GM18498 (cell line): ENCODE data around the gene EMID1.

ENCODE experiments used
- ATAC-seq: cut with Tn5 transposase; IDR thresholded peaks from one replicate; pipeline ENCODE4 v1.9.1; 2021; ENCODE audit warnings: mild to moderate bottlenecking, moderate library complexity; ENCODE audit not compliant: unreplicated experiment

Gene EMID1

DNA sequence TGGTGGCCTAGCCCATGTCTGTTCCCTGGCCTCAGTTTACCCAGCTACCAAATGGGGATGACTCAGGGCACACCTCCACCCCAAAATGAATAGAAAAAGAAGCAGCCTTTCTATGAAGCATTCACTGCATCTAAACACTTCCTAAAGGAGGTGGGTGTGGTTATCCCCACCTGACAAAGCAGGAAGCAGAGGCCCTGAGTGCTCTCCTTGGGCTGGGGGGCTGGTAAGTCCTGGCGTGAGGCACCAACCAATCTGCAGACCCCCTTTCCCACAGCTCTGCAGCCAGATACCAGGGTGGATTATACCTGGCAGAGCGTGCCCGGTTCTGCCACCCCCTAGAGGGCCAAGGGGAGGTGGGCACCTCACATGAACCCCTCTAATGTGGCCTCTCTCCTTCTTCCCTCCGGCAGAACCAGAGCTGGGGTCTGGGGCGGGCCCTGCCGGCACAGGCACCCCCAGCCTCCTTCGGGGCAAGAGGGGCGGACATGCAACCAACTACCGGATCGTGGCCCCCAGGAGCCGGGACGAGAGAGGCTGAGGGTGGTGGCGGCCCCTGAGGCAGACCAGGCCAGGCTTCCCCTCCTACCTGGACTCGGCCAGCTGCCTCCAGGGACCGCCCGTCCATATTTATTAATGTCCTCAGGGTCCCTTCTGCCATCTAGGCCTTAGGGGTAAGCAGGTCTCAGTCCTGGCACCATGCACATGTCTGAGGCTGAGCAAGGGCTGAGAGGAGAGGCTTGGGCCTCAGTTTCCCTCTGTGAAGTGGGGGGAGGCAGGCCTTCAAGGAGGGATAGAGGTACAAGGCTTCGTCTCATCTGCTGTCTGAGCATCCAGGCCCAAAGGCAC, 52.9 kb downstream of the EMID1 start:
- ATAC-seq = no peak

DNA sequence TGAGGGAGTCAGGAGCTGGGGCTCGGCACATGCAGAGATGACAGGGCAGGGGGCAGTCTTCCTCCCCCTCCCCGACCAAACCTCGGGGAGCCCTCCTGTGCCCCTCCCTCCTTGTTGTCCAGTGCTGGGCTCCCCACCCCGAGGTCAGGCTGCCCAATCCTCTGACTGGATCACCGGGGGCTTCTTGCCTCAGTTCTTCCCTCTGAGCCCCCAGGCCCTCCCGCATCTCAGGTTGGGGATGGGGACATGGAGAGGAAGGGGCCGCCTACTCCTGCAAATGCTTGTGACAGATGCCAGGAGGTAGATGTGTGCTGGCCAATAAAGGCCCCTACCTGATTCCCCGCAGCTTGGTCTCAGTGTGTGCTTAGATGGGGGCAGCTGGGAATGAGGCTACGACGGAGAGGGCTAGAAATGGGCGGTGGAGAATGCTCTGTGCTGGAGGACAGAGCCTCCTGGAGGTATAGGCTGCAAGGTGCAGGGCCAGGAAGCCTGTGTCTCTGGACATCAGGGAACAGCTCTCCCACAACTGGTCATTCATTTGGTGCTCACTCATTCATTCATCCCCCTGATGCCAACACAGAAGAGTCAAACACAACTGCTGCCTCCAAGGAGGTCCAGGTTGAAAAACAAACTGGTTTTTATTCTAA, 53.7 kb downstream of the EMID1 start:
- ATAC-seq = no peak

DNA sequence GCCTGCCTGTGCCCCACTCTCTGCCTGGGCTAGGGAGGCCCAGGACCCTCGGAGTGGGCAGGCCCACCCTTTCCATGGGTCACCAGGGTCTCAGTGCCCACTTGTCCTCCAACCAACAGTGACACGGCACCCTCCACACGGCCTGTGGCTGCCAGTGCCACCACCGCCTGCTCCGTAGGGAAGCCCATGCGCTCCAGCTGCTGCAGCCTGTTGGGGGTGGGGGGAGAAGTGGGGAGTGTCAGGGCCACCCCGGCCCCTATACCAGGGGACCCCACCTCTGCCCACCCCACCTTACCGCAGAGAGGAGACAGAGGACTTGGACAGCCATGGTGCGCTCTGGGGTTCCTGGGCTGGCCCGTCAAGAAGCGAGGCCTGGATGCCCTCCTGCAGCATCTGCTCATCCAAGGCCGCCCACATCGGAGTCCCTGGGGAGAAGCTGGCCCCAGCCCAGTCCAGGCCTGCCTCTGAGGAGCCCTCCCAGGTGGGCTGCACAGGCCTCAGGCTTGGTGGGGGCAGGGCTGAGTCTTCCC, 54.4 kb downstream of the EMID1 start:
- no peak for ATAC-seq

DNA sequence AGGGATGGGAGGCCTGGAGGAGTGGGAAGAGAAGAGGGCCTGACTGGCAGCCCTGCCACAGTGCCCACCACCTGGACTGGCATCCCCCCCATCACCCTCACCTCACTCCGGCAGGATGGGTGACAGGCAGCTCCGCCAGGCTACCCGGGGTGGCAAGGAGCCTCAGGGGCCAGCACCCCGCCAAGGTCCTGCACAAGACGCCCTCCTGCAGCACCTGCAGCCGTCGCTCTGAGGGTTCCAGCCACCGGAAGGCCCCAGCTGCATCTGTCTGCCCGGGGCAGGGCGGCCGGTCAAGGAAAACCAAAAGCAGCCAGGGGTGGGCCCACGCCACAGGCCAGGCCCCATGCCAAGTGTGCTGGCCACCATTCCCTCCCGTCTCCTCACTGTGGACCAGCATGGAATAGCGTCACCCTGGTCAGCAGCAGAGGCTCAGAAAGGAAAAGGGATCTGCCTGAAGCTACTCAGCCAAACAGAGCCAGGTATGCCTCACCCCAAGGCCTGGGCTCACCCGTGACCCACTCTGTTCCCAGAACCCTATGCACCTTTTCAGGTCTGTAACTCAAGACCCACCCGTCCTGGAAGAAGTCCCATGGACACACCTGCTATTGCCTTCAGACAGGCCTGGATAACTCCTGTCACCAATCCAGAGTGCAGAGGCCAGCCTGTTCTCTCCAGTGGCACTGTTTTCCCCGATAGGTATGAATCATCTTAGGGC, 55.1 kb downstream of the EMID1 start:
- no peak for ATAC-seq

DNA sequence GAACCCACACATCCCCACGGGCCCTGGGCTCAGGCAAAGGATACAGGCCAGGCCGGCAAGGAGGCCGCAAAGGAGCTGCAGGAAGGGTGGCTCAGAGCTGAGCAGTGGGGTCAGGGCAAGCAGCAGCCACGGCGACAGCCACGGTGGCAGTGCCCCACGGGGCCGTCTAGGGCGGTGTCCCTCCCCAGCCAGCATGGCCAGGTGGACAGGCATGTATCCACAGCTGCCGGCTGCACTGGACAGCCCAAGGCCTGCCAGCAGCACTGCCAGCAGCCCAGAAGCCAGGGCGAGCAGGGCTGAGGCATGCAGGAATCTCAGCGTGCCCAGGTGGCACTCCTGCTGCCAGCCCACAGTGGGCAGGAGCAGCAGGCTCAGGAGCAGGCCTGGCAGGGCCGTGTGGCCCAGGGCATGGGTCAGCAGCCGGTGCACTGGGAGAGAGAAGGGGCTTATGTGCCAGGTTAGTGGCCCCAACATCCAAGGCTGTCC, 58.1 kb downstream of the EMID1 start:
- no peak for ATAC-seq

DNA sequence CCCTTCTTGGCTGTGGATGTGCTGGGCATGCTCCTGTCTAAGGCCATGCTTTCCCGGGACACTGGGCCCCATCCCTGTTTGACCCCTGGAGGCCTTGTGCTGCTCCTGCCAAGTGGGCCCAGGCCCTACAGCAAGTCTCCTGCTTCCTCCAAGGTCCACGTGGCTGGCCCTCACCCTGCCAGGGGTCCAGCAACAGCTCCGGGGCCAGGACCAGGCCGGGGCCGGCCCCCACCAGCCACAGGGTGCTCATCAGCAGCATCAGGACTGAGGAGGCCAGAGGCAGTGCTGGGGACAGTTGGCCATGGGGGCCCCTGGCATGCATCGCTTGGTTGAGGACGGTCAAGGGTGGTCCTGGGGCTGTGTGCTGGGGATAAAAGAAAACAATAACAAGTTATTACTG, 59.6 kb downstream of the EMID1 start:
- no peak for ATAC-seq

DNA sequence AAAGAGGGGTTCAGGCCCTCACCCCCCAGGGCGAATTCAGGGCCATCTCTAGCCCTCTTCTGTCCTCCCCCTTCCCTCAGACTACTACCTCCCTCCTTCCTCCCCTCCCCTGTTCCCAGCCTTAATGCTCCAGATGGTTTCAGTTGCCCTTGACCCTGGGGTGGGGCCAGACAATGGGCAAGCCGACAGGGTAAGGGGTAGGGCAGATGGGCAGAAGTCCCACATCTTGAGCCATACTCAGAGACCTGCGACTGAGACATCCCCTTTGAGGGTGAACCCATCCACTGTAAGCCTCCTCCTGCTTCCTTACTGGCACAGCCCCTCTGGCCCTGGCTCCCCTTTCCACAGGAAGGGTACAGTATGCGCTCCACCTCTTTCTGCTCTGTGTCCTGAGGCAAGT, 60.2 kb downstream of the EMID1 start:
- no peak for ATAC-seq

DNA sequence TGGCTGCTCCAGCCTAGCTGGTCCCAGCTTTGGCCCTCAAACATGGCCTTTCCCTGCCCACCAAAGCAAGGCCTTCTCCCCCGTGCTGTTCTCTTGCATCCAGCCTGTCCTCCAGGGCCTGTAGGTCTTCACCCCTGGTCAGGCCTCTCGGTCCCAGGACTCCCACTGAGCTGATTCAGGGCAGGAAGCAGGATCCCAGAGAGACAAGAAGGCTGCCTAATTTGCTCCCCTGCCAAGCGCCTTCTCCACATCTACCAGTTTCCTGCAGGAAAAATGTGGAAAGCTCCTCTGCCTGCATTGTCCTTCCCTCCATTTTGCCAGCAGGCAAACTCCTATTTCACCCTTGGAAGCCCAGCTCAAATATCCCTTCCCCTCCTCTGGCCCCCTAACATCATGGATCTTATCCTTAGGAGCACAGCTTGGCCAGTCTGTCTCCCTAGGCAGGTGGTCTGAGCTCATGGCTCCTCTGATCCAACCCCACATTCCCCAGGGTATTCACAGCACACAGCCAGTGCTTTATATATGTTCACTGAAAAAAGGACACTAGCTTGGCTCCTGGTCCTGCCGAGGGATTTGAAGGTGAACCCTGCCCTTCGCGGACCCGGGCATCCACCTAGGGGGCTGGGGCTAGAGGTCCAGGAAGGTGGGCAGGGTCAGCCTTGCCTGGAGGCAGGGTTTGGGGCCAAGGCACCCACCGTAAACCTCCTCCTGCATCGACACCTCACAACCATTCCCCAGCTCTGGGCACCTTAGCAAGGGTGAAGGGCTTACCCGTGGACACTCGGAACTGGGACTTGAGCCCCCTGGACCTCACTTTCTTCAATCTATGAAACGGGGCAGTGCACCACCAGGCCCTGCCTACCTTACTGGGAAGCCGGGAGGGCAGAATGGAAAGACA, 61.1 kb downstream of the EMID1 start:
- no peak for ATAC-seq

DNA sequence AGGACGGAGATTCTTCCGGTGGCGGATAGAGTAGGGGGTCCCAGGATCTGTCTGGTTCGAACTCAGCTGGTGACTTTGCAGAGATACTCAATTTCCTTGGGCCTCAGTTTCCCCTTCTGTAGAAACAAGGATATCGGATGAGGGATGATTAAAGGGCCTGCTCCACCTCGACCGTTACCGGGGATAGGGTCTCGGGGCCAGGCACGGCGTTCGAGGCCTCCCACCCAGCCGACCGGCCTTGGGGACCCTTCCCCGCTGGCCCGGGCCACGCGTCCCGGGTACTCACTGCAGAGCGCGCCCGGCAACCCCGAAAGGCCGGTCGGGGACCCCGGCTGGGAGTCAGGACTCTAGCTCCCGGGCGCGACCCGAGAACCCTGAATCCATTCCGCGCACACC, 61.8 kb downstream of the EMID1 start:
- peak; percentile 35 for ATAC-seq

DNA sequence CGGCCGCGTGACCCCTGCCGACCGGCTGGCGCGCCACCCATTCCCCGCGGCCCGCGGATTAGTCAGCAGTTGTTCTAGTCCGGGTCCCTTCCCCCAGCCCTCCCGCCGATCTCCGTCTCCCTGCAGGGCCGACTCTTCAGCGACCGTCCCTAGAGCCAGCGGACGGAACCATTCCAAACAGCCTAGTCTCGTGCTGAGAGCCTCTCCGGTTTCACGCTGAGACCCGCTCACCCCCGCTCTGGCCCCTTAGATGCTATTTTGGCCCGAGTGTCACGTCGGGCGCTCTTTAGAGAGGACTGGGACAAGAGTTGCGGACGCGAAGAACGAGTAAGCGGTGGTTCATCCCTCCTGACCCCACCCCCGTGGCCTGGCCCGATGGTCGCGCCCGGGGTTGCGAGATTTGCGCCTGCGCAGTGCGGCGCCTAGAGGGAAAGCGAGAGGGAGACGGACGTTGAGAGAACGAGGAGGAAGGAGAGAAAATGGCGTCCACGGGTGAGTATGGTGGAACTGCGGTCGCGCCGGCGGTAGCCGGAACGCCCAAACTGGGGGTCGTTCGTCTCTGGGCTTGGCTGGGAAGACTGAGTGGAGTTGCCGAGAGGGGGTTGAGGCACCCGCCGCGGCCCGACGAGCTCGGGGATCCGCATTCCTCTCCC, 62.3 kb downstream of the EMID1 start, which contains the start of the genes EWSR1 and RHBDD3:
TSS of gene EWSR1 (plus strand) at position 411 of the 653 bp plus-strand sequence. CDS start at position 480, 69 bp downstream.
TSS of gene RHBDD3 (minus strand) at position 124 of the 653 bp plus-strand sequence. CDS start 2,355 bp downstream, outside the sequence.
- ATAC-seq = peak; percentile 81

DNA sequence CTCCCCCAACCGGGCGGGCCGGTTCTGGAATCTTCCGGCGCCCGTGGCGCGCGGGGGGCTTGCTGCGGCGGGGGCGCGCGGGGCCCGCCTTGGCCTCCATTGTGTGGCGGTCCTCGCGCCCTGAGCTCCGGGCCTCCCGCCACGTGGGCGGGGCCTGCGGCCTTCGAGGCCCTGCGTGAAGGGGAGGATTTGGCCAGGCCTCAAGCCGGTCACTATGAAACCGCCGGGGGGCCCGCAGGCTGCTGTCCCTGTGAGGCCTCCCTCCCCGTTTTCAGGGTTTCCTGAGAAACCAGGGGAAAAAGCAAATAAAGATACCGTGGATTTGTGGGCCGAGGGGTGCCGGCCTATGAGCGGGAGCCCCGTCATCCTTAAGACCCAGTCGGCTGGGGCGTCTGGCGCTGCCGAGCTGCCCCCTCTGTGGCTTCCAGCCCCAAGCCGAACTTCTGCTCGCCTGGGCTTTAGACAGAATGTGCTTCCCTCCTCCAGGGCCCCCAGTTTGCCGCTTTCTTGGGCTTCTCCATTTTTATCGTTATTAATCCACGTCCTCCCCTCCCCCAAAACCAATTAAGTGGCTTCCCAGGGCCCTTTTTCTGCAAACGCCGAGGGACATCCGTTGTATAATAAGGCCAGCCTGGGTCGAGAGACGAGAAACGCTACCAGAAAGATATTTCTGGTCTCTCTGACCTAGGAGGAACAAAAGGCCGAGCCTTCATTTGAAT, 63.0 kb downstream of the EMID1 start:
- ATAC-seq = peak; percentile 28

DNA sequence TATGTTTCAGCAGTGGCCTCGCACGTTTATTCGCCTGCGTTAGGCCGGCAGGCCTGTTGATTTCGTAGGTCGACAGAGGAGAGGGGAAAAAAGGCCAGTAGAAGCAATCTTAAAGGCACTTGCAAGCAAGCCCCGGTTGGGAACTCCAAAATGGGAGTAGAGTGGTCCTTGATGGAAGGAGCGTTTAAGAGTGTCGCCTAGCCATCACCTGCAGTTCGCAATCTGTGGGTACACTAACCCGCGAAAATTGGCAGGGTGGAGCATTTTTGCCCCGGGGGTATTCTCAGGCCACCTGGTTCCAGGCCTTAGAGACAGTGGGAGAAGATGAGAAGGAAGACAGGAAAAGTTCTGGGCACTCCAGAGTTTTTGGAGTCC, 63.5 kb downstream of the EMID1 start:
- no peak for ATAC-seq

DNA sequence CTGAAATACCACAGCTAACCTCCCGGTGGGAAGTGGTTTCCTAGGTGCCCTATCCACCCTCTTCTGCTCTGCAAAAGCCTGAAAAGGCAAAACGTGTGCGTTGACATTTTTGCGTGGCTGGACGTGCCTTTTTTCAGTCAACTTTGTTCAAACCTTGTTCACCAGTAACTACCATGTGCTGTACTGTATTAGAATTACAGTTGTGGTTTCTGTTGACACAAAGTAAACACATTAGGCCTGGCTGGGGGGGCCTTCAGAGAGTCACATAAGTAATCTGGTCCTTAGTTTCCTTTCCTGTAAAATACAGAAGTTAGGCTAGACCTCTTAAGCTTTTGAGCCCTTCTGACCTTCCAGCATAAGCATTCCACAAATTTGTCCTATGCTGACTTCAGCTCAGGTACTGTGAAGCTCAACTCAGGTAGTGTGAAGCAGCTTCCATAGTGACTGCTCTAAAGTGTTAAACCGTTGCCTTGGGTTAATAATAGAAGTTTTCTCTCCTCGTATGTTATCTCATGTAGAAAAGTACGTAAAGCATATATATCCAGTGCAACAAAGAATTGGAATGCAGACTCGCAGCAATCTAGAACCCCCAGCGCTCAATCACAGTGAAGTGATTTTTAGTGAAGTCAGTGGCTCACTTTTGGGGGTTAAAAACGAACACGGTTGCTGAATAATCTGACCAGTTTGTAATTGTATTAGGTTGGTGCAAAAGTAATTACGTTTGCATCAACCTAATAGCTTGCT, 64.2 kb downstream of the EMID1 start:
- no peak for ATAC-seq

DNA sequence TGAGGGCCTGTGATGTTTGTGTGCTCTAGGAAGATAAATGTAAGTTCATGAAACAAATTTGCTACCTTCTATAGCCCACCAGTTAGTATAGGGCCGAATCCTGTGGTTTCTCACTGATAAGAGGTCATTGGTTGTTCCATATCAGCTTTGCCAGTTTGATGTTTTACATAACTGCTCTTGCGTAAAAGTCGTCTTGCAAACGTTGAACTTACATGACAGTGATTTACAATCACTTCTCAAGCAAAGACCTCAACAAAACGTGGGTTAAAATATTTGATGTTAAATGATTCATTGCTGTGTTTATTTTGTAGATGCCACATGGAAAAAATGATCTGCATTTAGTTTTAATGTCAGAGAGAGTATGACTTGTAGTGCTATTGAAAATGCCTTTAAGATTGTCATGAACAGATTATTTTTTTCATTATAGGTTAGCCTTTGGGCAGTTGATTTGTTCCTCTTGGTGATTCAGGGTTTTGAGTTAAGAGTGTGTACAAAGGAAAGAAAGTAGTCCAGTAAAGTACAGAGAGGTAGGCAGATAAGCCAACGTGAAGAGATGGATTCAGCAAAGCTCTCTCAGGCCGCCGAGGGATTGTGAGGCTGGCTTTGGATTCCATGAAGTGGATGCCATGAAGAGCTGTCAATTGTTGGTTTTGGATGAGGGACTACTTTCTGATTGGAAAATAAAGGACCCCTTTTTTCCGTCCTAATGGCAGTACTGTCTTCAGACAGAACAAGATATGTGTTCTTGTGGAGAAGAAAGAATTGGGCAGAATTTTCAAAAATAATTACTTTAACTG, 65.0 kb downstream of the EMID1 start:
- ATAC-seq = no peak

DNA sequence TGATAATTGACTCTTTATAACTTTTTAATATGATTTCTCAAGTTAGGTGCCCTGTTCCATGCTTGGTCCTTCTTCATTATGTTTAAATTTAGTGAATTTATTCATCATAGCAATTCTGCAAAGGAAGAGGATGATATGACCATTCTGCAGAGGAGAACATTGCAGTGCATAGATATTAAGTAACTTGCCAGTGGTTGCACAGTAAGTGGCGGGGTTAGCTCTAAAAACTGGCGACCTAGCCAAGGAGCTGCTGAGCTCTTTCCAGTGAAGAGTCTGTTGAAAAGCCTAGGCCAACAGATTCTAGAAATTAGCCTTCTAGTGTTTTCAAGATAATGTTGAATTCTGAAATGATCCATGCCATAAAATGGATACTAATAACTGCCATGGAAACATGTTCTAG, 66.9 kb downstream of the EMID1 start:
- ATAC-seq = no peak

DNA sequence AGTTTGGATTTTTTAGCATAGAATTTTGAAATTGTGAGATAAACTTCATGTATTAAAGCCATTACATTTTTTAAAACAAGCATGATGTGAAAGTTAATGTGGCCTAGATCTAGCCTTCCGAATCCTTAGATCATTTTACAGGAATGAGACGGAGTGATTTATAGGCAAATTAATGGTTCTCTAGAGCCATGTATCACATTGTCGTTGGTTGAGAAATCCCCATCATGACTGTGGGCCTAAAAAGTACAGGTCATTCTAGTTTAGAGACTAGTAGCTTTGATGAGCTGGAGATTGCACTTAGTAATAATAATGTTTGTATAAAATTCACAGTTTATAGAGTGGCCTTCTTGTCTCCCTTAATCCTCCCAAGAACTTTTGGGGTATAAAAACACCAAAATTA, 69.5 kb downstream of the EMID1 start:
- ATAC-seq = no peak

DNA sequence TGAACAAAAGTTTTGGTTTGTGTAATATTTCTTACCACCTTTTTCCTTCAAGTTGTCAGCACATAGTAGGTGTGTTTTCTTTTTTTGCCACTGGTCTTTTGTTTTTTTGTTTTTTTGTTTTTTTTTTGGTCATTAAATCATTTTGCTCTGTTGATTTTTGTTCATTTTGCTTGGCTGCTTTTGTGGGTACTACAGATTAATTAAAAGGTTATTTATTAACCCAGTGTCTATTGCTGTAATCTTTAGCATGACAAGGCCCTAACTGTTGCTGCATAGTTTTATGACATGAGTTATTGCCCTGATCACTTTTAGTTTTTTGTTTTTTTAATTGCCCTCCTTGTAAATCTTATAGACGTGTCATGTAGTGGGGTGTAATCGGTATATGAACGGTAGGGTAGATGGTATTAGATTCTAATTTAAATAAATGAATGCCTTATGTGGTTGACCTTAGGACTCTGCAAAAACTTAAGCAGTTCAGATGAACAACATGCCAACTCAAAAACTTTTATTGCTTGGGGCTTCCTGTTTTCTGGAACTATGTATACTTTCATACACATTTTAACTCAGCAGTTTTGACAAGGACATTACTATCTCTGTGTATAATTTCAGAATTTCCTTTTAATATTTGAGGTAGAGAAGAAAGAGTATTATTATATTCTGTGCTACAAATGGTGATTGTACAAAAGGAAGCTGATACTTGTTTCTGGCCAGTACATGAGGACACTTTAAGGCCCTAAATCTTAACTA, 70.3 kb downstream of the EMID1 start:
- ATAC-seq = no peak
